ENCODE data around the gene JMJD6. TPM values are rescaled to one million over a fixed set of nuclear protein-coding genes. Genes with fewer than 3 reads are reported as not detected.

The JMJD6 gene
- total RNA-seq, 2 donors from 2014 or later = 38.6 to 41.6 TPM

GRCh38 chr17:76707985-76708807, 18.2 kb downstream of the JMJD6 start:
- H3K9me3 ChIP-seq = no peaks in the 10 kb centered on the region
- no peak overlapping the region for H3K4me3 ChIP-seq
- DNase-seq = no peak
- H3K9ac ChIP-seq (ENCODE audit: low read depth in 2 of 2, low read length in 2 of 2) = peak overlapping the region in 1 of 2 donors; percentile 35
- intact Hi-C loops (cut with DNase I) = no loop called here
- H3K4me1 ChIP-seq = no peaks in the 10 kb centered on the region
- no peak for TF ChIP-seq CTCF (IDR thresholded peaks at IDR 0.05)
- no peaks in the 10 kb centered on the region for H3K36me3 ChIP-seq
- no peaks in the 10 kb centered on the region for H3K27me3 ChIP-seq
- peak overlapping the region; percentile 74 for H3K27ac ChIP-seq

GRCh38 chr17:76706817-76707216, 19.6 kb downstream of the JMJD6 start:
- DNase-seq = no peak
- no peak overlapping the region for H3K4me3 ChIP-seq
- TF ChIP-seq CTCF (IDR thresholded peaks at IDR 0.05) = no peak
- H3K36me3 ChIP-seq = no peaks in the 10 kb centered on the region
- intact Hi-C loops (cut with DNase I) = no loop called here
- no peaks in the 10 kb centered on the region for H3K4me1 ChIP-seq
- no peak overlapping the region for H3K27ac ChIP-seq
- H3K9me3 ChIP-seq = no peaks in the 10 kb centered on the region
- H3K9ac ChIP-seq (ENCODE audit: low read depth in 2 of 2, low read length in 2 of 2) = no peak overlapping the region
- no peaks in the 10 kb centered on the region for H3K27me3 ChIP-seq

- intact Hi-C loops (cut with DNase I) = no loop called here
Observed at GRCh38 chr17:76704805-76705204, 21.6 kb downstream of the JMJD6 start.

GRCh38 chr17:76702941-76703637, 23.3 kb downstream of the JMJD6 start:
- Histone ChIP-seq H3K36me3 (no peaks in the 10 kb centered on the region), H3K9me3 (no peaks in the 10 kb centered on the region), H3K4me1 (no peaks in the 10 kb centered on the region), H3K9ac (ENCODE audit: low read depth in 2 of 2, low read length in 2 of 2) (no peak overlapping the region), H3K27ac (no peak overlapping the region), H3K4me3 (no peak overlapping the region), H3K27me3 (no peaks in the 10 kb centered on the region)
- DNase-seq = no peak
- no peak for TF ChIP-seq CTCF (IDR thresholded peaks at IDR 0.05)
- intact Hi-C loops (cut with DNase I) = no loop called here

More at GRCh38 chr17:76704805-76705204, 21.6 kb downstream of the JMJD6 start:
- no peak for TF ChIP-seq CTCF (IDR thresholded peaks at IDR 0.05)
- no peaks in the 10 kb centered on the region for H3K36me3 ChIP-seq
- no peaks in the 10 kb centered on the region for H3K4me1 ChIP-seq
- H3K27me3 ChIP-seq = no peaks in the 10 kb centered on the region
- no peak overlapping the region for H3K27ac ChIP-seq
- no peak overlapping the region for H3K9ac ChIP-seq (ENCODE audit: low read depth in 2 of 2, low read length in 2 of 2)
- no peak overlapping the region for H3K4me3 ChIP-seq
- DNase-seq = no peak
- no peaks in the 10 kb centered on the region for H3K9me3 ChIP-seq

- Histone ChIP-seq H3K36me3 (no peaks in the 10 kb centered on the region), H3K4me3 (no peak overlapping the region), H3K9ac (ENCODE audit: low read depth in 2 of 2, low read length in 2 of 2) (no peak overlapping the region), H3K27me3 (no peaks in the 10 kb centered on the region), H3K9me3 (no peaks in the 10 kb centered on the region), H3K27ac (no peak overlapping the region), H3K4me1 (no peaks in the 10 kb centered on the region)
- DNase-seq = no peak
- no peak for TF ChIP-seq CTCF (IDR thresholded peaks at IDR 0.05)
- intact Hi-C loops (cut with DNase I) = no loop called here
Observed at GRCh38 chr17:76702076-76702475, 24.3 kb downstream of the JMJD6 start.

Measured in colonic mucosa (tissue), 4 donors.